HEK293 (cell line): ENCODE measurements around the gene EVA1C.
A peak's percentile ranks its signal among the peaks of the same experiment; 100 is the strongest.

Source experiments
- HOXA7 ChIP-seq: sonication (generic); formaldehyde crosslinking; IDR thresholded peaks from 2 replicates; pipeline ENCODE4 v1.8.1; 2022; ENCODE audit warnings: missing genetic modification reagents, borderline replicate concordance
- HOXC10 ChIP-seq: sonication (generic); formaldehyde crosslinking; IDR thresholded peaks from 2 replicates; pipeline ENCODE4 v1.8.1; 2023; ENCODE audit warnings: mild to moderate bottlenecking, missing genetic modification reagents
- INSM2 ChIP-seq: fragments of 450-650 bp; formaldehyde crosslinking; IDR thresholded peaks from 2 replicates; pipeline ENCODE4 v1.5.1; 2016; ENCODE audit warnings: missing biosample characterization, missing genetic modification characterization
- KLF1 ChIP-seq: fragments of 450-650 bp; formaldehyde crosslinking; IDR thresholded peaks from 2 replicates; pipeline ENCODE4 v1.5.1; 2016; ENCODE audit warnings: missing biosample characterization, missing genetic modification characterization
- KLF17 ChIP-seq: fragments of 450-650 bp; formaldehyde crosslinking; IDR thresholded peaks from 2 replicates; pipeline ENCODE4 v1.5.1; 2016; ENCODE audit warnings: missing biosample characterization, missing genetic modification characterization
- SCRT2 ChIP-seq: fragments of 450-650 bp; formaldehyde crosslinking; IDR thresholded peaks from 2 replicates; pipeline ENCODE4 v1.5.1; 2016; ENCODE audit warnings: missing biosample characterization, missing genetic modification characterization
- SP2 ChIP-seq: fragments of 450-650 bp; formaldehyde crosslinking; IDR thresholded peaks from 2 replicates; pipeline ENCODE4 v1.5.1; 2016; ENCODE audit warnings: missing biosample characterization, missing genetic modification characterization
- ZBTB10 ChIP-seq: fragments of 450-650 bp; formaldehyde crosslinking; IDR thresholded peaks from 2 replicates; pipeline ENCODE4 v1.5.1; 2016; ENCODE audit warnings: missing biosample characterization, missing genetic modification characterization
- ZBTB17 ChIP-seq: fragments of 450-650 bp; formaldehyde crosslinking; IDR thresholded peaks from 2 replicates; pipeline ENCODE4 v1.5.1; 2016; ENCODE audit warnings: missing biosample characterization, missing genetic modification characterization
- ZBTB6 ChIP-seq: fragments of 450-650 bp; formaldehyde crosslinking; IDR thresholded peaks from 2 replicates; pipeline ENCODE4 v1.5.1; 2017; ENCODE audit warnings: missing biosample characterization, missing genetic modification characterization
- ZFHX2 ChIP-seq: fragments of 450-650 bp; formaldehyde crosslinking; conservative IDR thresholded peaks from 2 replicates; pipeline ENCODE4 v1.5.1; 2016; ENCODE audit warnings: missing biosample characterization, missing genetic modification characterization
- ZFP69B ChIP-seq: fragments of 450-650 bp; formaldehyde crosslinking; IDR thresholded peaks from 2 replicates; pipeline ENCODE4 v1.5.1; 2016; ENCODE audit warnings: missing biosample characterization, missing genetic modification characterization
- ZNF132 ChIP-seq: fragments of 450-650 bp; formaldehyde crosslinking; IDR thresholded peaks from 2 replicates; pipeline ENCODE4 v1.5.1; 2017; ENCODE audit warnings: missing biosample characterization, missing genetic modification characterization, borderline replicate concordance
- ZNF175 ChIP-seq: fragments of 450-650 bp; formaldehyde crosslinking; IDR thresholded peaks from 2 replicates; pipeline ENCODE4 v1.5.1; 2016; ENCODE audit warnings: missing biosample characterization, missing genetic modification characterization
- ZNF18 ChIP-seq: fragments of 450-650 bp; formaldehyde crosslinking; IDR thresholded peaks from 2 replicates; pipeline ENCODE4 v1.5.1; 2016; ENCODE audit warnings: missing biosample characterization, missing genetic modification characterization
- ZNF184 ChIP-seq: fragments of 450-650 bp; IDR thresholded peaks from 2 replicates; pipeline ENCODE4 v1.5.1; 2018; ENCODE audit warnings: missing biosample characterization, mild to moderate bottlenecking, missing genetic modification characterization
- ZNF266 ChIP-seq: fragments of 450-650 bp; formaldehyde crosslinking; IDR thresholded peaks from 2 replicates; pipeline ENCODE4 v1.5.1; 2016; ENCODE audit warnings: missing biosample characterization, missing genetic modification characterization, low read depth
- ZNF335 ChIP-seq: fragments of 450-650 bp; formaldehyde crosslinking; conservative IDR thresholded peaks from 2 replicates; pipeline ENCODE4 v1.5.1; 2016; ENCODE audit warnings: missing biosample characterization, missing genetic modification characterization
- ZNF354C ChIP-seq: fragments of 450-650 bp; formaldehyde crosslinking; IDR thresholded peaks from 2 replicates; pipeline ENCODE4 v1.5.1; 2016; ENCODE audit warnings: missing biosample characterization, missing genetic modification characterization, low read depth, borderline replicate concordance
- ZNF398 ChIP-seq: fragments of 450-650 bp; formaldehyde crosslinking; IDR thresholded peaks from 2 replicates; pipeline ENCODE4 v1.5.1; 2017; ENCODE audit warnings: missing biosample characterization, missing genetic modification characterization
- ZNF549 ChIP-seq: fragments of 450-650 bp; IDR thresholded peaks from 2 replicates; pipeline ENCODE4 v1.5.1; 2018; ENCODE audit warnings: missing biosample characterization, missing genetic modification characterization, mild to moderate bottlenecking, inconsistent platforms, moderate library complexity
- ZNF670 ChIP-seq: fragments of 450-650 bp; formaldehyde crosslinking; IDR thresholded peaks from 2 replicates; pipeline ENCODE4 v1.5.1; 2016; ENCODE audit warnings: missing biosample characterization, missing genetic modification characterization, low read depth
- ZNF707 ChIP-seq: fragments of 450-650 bp; formaldehyde crosslinking; IDR thresholded peaks from 2 replicates; pipeline ENCODE4 v1.5.1; 2016; ENCODE audit warnings: missing biosample characterization, missing genetic modification characterization
- ZNF791 ChIP-seq: fragments of 450-650 bp; formaldehyde crosslinking; IDR thresholded peaks from 2 replicates; pipeline ENCODE4 v1.5.1; 2016; ENCODE audit warnings: missing biosample characterization, missing genetic modification characterization
- ZNF837 ChIP-seq: fragments of 450-650 bp; formaldehyde crosslinking; IDR thresholded peaks from 2 replicates; pipeline ENCODE4 v1.5.1; 2016; ENCODE audit warnings: missing biosample characterization, missing genetic modification characterization
- ZSCAN5A ChIP-seq: fragments of 450-650 bp; formaldehyde crosslinking; IDR thresholded peaks from 2 replicates; pipeline ENCODE4 v1.5.1; 2016; ENCODE audit warnings: missing biosample characterization, missing genetic modification characterization

EVA1C gene

GRCh38 chr21:32412162-32413014 lies at the start of gene EVA1C (continued):
- TF ChIP-seq ZBTB10 (peak; percentile 58), ZSCAN5A (peak; percentile 83), ZFHX2 (tag by site-specific recombination) (peak; percentile 75), ZBTB17 (tag by site-specific recombination) (peak; percentile 47; the same call in 1 of the 2 replicates), ZNF549 (tag by site-specific recombination) (no peak), ZNF354C (tag by site-specific recombination) (no peak), ZNF266 (tag by site-specific recombination) (no peak), HOXA7 (CRISPR knock-in tag) (no peak), ZNF791 (tag by site-specific recombination) (no peak), SCRT2 (tag by site-specific recombination) (no peak), ZNF707 (tag by site-specific recombination) (no peak), KLF17 (tag by site-specific recombination) (peak; percentile 10), SP2 (tag by site-specific recombination) (peak; percentile 42), ZNF670 (tag by site-specific recombination) (no peak), ZNF132 (no peak), ZNF398 (tag by site-specific recombination) (peak; percentile 49; the same call in 1 of the 2 replicates), ZNF837 (tag by site-specific recombination) (no peak), KLF1 (tag by site-specific recombination) (peak; percentile 62), ZFP69B (tag by site-specific recombination) (no peak), ZNF184 (tag by site-specific recombination) (0 out of 2 replicates have a peak, but pooled peaks have one; percentile 30), ZBTB6 (tag by site-specific recombination) (peak; percentile 38; the same call in 1 of the 2 replicates), HOXC10 (no peak), ZNF175 (no peak), ZNF335 (tag by site-specific recombination) (no peak), ZNF18 (no peak), INSM2 (tag by site-specific recombination) (no peak)
